ENCODE data around the gene KCNQ1. TPM values are rescaled to one million over a fixed set of nuclear protein-coding genes. Genes with fewer than 3 reads are reported as not detected.

The KCNQ1 gene
- total and polyA plus RNA-seq, 9 of the 15 experiments (the other 6 are each of a cell fraction or from before 2014, with no cell fraction given), result 0.44 TPM; not detected in 8

DNA sequence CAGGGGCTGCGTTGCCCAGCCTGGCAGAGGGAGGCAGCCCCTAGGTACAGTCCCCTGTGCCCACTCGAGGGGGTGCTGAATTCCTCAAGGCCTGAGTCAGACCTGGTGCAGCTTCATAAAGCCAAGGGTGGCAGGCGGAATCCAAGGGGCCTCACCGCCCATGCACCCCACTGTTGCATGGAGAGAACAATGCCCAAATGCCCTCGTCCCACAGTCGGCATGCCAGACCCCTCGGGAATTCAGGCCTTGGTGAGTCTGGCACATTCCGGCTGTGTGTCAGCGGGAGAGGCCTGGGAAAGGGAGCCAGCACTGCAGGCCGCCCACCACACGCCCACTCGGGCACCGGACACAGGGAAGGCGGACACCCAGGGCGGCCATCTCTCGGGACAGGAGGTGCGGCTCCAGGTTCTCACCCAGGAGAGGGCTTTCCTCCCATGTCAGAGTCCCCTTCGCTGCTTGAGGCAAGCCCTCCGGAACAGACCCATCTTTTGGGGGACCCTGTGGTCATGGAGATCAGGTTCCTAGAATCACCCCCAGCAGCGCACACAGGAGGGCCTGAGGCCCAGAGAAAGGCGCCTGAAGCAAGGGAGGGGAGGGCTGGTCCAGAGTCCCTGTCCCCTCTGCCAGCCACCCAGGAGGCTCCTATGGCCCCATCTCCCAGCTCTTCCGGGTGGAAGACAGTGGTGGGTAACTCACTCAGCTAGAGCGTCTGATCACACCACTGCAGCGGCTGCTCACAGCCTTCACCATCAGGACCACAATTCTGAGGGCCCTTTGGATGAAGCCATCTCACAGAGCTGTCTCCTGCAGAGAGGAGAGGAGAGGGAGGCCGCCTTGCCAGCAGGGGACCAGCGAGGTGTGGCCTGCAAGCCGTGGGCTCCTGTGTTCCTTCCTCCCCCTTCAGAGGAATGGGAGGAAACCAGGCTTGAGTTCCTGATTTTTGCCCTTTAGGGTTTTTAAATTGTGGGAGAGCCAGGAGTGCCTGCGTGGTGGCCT is 286.6 kb downstream of the KCNQ1 start:
- Histone ChIP-seq H3K4me1 (replicated peaks in 1 of 2; ENCODE audit: control insufficient read depth in 2 of 2, insufficient read depth in 2 of 2, low read length in 2 of 2) (peaks cover 0 to 36% of the 10 kb centered on the region in 2 experiments; a peak in 2 of 5 replicates), H3K79me2 (ENCODE audit: control insufficient read depth, insufficient read depth, low read length) (no peaks in the 10 kb centered on the region), H3K4me2 (ENCODE audit: insufficient read depth, low read length) (no peak overlapping the region), H2AFZ (ENCODE audit: low read depth, low read length) (no peak overlapping the region), H3K36me3 (ENCODE audit: control insufficient read depth, insufficient read depth, low read length) (no peaks in the 10 kb centered on the region), H3K27ac (ENCODE audit: extremely low read depth, low read depth, low read length) (no peak overlapping the region), H3K27me3 (ENCODE audit: control insufficient read depth in 2 of 2, insufficient read depth in 2 of 2, low read length in 2 of 2) (peaks cover 0 to 4% of the 10 kb centered on the region in 2 experiments; a peak in 2 of 5 replicates), H3K9me1 (ENCODE audit: control insufficient read depth, insufficient read depth, low read length) (no peaks in the 10 kb centered on the region), H4K20me1 (replicated peaks; ENCODE audit: control insufficient read depth, insufficient read depth, low read length) (peaks cover 4% of the 10 kb centered on the region; the same call in 1 of the 2 replicates), H3K4me3 (no peak overlapping the region), H3K9ac (ENCODE audit: insufficient read depth in 1 of 2, low read depth in 2 of 2, low read length in 2 of 2) (peak overlapping the region in 1 of 2 experiments; percentile 56; a peak in 1 of 4 replicates), H3K9me3 (replicated peaks; ENCODE audit: control insufficient read depth, insufficient read depth, low read depth, low read length) (no peaks in the 10 kb centered on the region)
- FAIRE-seq, result no peak
- DNase-seq (ENCODE audit: extremely low read depth in 1 of 4, low spot score in 3 of 4), result no peak
- intact Hi-C loops (cut with micrococcal nuclease) (no loop called here), in situ Hi-C loops (cut with MboI) (no loop called here)
- ChIA-PET CTCF (ENCODE audit: low intra/inter-chr PET ratio) (no interaction called here), POLR2A (no interaction called here)
- no peak; the same call in 2 of the 3 replicates for ATAC-seq
- BruUV-seq (replicated peaks), result no TSS peak
- WGBS (ENCODE audit: insufficient coverage, low coverage, missing lambda C conversion rate), result 46% methylated on average over 20 of the region's 28 CpGs
- no peak for TF ChIP-seq ARID3A (IDR thresholded peaks at IDR 0.05; ENCODE audit: borderline replicate concordance, low read depth, low read length)
- no peak for TF ChIP-seq ZNF764 (CRISPR knock-in tag; IDR thresholded peaks at IDR 0.05; ENCODE audit: low read depth)
- TF ChIP-seq TRIM24 (IDR thresholded peaks at IDR 0.05), result no peak
- TF ChIP-seq CCAR2 (IDR thresholded peaks at IDR 0.05; ENCODE audit: low read depth, low read length), result no peak
- TF ChIP-seq SRSF7 (optimal IDR thresholded peaks at IDR 0.05; ENCODE audit: low read depth, low read length), result no peak
- no peak for TF ChIP-seq ZFP30 (CRISPR knock-in tag; IDR thresholded peaks at IDR 0.05; ENCODE audit: borderline replicate concordance)
- TF ChIP-seq RBBP5 (IDR thresholded peaks at IDR 0.05; ENCODE audit: borderline replicate concordance, insufficient read depth, low read length, poor library complexity, severe bottlenecking), result no peak
- no peak for TF ChIP-seq MCM7 (IDR thresholded peaks at IDR 0.05)
- no peak for TF ChIP-seq DNMT1 (IDR thresholded peaks at IDR 0.05)
- no peak for TF ChIP-seq MAZ (CRISPR knock-in tag; conservative IDR thresholded peaks at IDR 0.05 in 1 of 2, IDR thresholded peaks at IDR 0.05 in 1 of 2)
- no peak for TF ChIP-seq BRF1 (IDR thresholded peaks at IDR 0.05; ENCODE audit: borderline replicate concordance, extremely low read depth, insufficient read length)
- TF ChIP-seq, protein P1, sequence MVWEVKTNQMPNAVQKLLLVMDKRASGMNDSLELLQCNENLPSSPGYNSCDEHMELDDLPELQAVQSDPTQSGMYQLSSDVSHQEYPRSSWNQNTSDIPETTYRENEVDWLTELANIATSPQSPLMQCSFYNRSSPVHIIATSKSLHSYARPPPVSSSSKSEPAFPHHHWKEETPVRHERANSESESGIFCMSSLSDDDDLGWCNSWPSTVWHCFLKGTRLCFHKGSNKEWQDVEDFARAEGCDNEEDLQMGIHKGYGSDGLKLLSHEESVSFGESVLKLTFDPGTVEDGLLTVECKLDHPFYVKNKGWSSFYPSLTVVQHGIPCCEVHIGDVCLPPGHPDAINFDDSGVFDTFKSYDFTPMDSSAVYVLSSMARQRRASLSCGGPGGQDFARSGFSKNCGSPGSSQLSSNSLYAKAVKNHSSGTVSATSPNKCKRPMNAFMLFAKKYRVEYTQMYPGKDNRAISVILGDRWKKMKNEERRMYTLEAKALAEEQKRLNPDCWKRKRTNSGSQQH (CRISPR knock-in tag; IDR thresholded peaks at IDR 0.05), result no peak
- no peak for TF ChIP-seq TGIF2 (CRISPR knock-in tag; IDR thresholded peaks at IDR 0.05)
- no peak for TF ChIP-seq NFE2L1 (tag; IDR thresholded peaks at IDR 0.05; ENCODE audit: borderline replicate concordance, low read depth)
- no peak for TF ChIP-seq FOXK1 (CRISPR knock-in tag; IDR thresholded peaks at IDR 0.05; ENCODE audit: borderline replicate concordance)
